Measurements from ENCODE around the gene ALPI. TPM values are rescaled to one million over a fixed set of nuclear protein-coding genes. Genes with fewer than 3 reads are reported as not detected.

Gene ALPI
- total RNA-seq, 2 donors from 2014 or later: not detected

- peaks cover 0 to 1% of the 10 kb centered on the region in 2 donors for H3K4me1 ChIP-seq (ENCODE audit: control insufficient read depth in 1 of 2, low read depth in 2 of 2)
- H3K9me3 ChIP-seq: no peaks in the 10 kb centered on the region
- H3K36me3 ChIP-seq: no peaks in the 10 kb centered on the region
- no peak for ATAC-seq (ENCODE audit: insufficient number of reproducible peaks, low FRiP score, low read depth)
- TF ChIP-seq CTCF (IDR thresholded peaks at IDR 0.05): no peak
- no peaks in the 10 kb centered on the region for H3K27me3 ChIP-seq (replicated peaks; ENCODE audit: insufficient read depth)
- DNase-seq (ENCODE audit: low spot score): no peak
- H3K27ac ChIP-seq: no peak overlapping the region
- no peak overlapping the region for H3K4me3 ChIP-seq
These were observed 36.4 kb downstream of the ALPI start for GRCh38 chr2:232492236-232492848.

DNA sequence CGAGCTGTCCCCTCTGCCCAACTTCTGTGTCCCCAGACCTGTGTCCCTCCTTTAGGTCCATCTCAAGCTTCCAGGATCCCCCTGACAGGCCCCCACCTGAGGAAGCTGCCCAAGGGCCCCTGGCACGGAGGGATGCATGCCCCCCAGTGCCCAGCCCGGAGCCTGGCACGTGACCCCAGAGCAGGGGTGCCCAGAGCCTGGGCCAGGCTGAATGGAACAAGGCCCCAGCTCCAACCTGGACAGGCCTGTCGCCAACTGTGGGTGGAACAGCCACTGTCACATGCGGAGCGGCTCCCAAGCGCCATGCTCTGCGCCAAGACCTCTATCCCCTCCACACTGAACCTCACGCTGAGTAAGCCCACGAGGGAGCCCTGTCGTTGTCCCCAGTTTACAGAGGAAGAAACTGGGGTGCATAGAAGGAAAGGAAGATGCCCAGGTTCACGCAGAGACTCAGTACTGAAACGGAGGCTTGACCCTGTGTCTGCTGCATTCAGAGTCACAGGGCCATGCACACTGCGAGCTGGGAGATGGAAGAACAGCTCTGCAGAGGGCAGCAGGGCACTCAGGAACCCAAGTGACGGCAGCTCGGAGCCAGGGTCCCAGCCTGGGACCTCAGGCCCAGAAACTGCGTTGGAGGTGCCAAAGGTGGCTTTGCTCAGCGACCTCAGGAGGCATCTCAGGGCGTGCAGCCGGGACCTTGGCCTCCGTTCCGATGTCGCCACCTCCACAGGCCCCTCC is 37.2 kb downstream of the ALPI start:
- Histone ChIP-seq H3K9me3 (no peaks in the 10 kb centered on the region), H3K27me3 (replicated peaks; ENCODE audit: insufficient read depth) (no peaks in the 10 kb centered on the region), H3K4me3 (no peak overlapping the region), H3K27ac (no peak overlapping the region), H3K36me3 (no peaks in the 10 kb centered on the region), H3K4me1 (ENCODE audit: control insufficient read depth in 1 of 2, low read depth in 2 of 2) (no peaks in the 10 kb centered on the region)
- ATAC-seq (ENCODE audit: insufficient number of reproducible peaks, low FRiP score, low read depth): no peak
- DNase-seq (ENCODE audit: low spot score): no peak
- no peak for TF ChIP-seq CTCF (IDR thresholded peaks at IDR 0.05)

DNA sequence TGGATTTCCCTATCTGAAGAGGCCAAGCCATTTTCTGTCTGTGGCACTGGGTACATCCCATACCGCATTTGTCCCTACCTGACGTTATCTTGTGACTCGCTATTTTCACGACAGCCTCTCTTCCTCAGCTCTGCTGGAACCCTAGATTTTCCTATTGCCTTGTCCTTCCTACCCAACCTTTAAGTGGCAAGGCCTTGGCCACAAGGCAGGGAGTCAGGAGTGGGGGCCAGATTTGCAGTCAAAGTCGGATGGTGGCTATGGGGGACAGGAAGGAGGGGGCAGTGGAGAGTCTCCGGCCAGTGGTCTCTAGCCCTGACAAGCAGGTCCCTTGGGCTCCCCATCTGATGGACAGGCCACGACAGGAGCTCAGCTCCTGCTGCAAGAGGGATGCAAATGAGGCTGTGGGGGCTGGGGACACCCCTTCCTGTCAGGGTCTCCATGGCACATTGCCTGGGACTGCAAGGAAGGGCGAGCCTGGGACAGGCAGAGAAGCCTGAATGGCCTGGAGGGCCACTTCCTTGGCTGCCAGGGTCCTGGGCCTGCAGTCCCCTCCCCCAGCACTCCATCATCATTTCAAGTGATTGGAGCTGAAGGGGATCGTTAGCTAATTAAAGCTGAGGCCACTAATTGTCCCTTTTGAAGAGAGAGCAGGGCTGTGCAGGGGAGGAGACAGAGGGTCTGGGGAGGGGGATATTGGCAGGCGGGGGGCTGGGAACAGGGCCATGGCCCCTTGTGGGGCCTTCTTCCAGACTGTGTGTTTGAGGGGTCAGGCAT is 37.9 kb downstream of the ALPI start:
- no peak for TF ChIP-seq CTCF (IDR thresholded peaks at IDR 0.05)

GRCh38 chr2:232494542-232494941 is 38.6 kb downstream of the ALPI start:
- TF ChIP-seq CTCF (IDR thresholded peaks at IDR 0.05): no peak

More for the DNA sequence above, 37.9 kb downstream of the ALPI start:
- Histone ChIP-seq H3K27me3 (replicated peaks; ENCODE audit: insufficient read depth) (no peaks in the 10 kb centered on the region), H3K4me1 (ENCODE audit: control insufficient read depth in 1 of 2, low read depth in 2 of 2) (no peaks in the 10 kb centered on the region), H3K9me3 (no peaks in the 10 kb centered on the region), H3K36me3 (no peaks in the 10 kb centered on the region), H3K27ac (no peak overlapping the region), H3K4me3 (no peak overlapping the region)
- ATAC-seq (ENCODE audit: insufficient number of reproducible peaks, low FRiP score, low read depth) (no peak), DNase-seq (ENCODE audit: low spot score) (no peak)

DNA sequence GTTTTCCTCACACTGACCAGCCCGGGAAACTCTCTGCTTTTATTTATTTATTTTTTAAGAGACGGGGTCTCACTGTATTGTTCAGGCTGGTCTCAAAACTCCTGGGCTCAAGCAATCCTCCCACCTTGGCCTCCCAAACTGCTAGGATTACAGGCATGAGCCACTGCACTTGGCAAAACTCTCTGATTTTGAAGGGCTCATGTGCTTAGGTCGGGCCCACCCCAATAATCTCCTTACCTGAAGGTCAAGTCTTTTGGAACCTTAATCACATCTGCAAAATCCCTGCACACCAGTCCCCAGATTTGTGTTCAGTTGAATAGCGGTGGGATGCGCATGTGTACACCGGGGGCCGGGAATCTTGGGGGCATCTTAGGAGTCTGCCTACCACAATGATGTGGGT is 39.3 kb downstream of the ALPI start:
- no peak overlapping the region for H3K4me3 ChIP-seq
- ATAC-seq (ENCODE audit: insufficient number of reproducible peaks, low FRiP score, low read depth) (no peak), DNase-seq (ENCODE audit: low spot score) (no peak)
- H3K4me1 ChIP-seq (ENCODE audit: control insufficient read depth in 1 of 2, low read depth in 2 of 2): no peaks in the 10 kb centered on the region
- no peak for TF ChIP-seq CTCF (IDR thresholded peaks at IDR 0.05)
- no peaks in the 10 kb centered on the region for H3K27me3 ChIP-seq (replicated peaks; ENCODE audit: insufficient read depth)
- H3K27ac ChIP-seq: no peak overlapping the region
- H3K9me3 ChIP-seq: no peaks in the 10 kb centered on the region
- no peaks in the 10 kb centered on the region for H3K36me3 ChIP-seq

More at GRCh38 chr2:232494542-232494941, 38.6 kb downstream of the ALPI start:
- no peaks in the 10 kb centered on the region for H3K27me3 ChIP-seq (replicated peaks; ENCODE audit: insufficient read depth)
- no peak overlapping the region for H3K27ac ChIP-seq
- no peaks in the 10 kb centered on the region for H3K36me3 ChIP-seq
- H3K9me3 ChIP-seq: no peaks in the 10 kb centered on the region
- no peak for DNase-seq (ENCODE audit: low spot score)
- H3K4me3 ChIP-seq: no peak overlapping the region
- ATAC-seq (ENCODE audit: insufficient number of reproducible peaks, low FRiP score, low read depth): no peak
- no peaks in the 10 kb centered on the region for H3K4me1 ChIP-seq (ENCODE audit: control insufficient read depth in 1 of 2, low read depth in 2 of 2)

All from thoracic aorta (tissue), 2 donors.